GM10266 (cell line): ENCODE measurements around the gene GABRR2.

Source experiments
- DNase-seq: peaks from one replicate; pipeline ENCODE4 v3.0.0; 2012; ENCODE audit errors: extremely low spot score
- TF ChIP-seq, protein P1 (sequence below): IDR thresholded peaks from 2 replicates; pipeline ENCODE4 v1.5.1; 2012; ENCODE audit warnings: mild to moderate bottlenecking, low read depth; ENCODE audit not compliant: control insufficient read depth, insufficient read depth; ENCODE audit errors: missing control alignments

Gene GABRR2

DNA sequence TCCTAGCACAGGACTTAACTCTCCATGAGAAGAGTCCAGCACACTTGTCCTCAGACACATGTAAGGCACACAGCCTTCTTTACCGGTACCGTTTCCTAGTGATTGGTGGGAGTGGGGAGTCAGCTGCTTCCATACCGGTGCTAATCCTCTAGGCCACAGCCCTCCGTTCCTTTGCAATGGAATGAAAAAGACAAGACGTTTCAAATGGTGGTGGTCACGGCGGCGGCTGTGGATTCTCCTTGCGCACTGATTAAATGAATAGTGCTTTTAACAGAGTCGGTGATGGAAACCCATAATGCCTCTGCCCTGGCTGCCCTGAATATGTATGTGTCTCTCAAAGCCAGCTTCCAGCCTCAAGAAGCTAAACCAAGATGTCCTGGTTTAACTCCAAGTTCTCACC lies 63.1 kb downstream of the GABRR2 start:
- no peak for DNase-seq
- TF ChIP-seq, protein P1, sequence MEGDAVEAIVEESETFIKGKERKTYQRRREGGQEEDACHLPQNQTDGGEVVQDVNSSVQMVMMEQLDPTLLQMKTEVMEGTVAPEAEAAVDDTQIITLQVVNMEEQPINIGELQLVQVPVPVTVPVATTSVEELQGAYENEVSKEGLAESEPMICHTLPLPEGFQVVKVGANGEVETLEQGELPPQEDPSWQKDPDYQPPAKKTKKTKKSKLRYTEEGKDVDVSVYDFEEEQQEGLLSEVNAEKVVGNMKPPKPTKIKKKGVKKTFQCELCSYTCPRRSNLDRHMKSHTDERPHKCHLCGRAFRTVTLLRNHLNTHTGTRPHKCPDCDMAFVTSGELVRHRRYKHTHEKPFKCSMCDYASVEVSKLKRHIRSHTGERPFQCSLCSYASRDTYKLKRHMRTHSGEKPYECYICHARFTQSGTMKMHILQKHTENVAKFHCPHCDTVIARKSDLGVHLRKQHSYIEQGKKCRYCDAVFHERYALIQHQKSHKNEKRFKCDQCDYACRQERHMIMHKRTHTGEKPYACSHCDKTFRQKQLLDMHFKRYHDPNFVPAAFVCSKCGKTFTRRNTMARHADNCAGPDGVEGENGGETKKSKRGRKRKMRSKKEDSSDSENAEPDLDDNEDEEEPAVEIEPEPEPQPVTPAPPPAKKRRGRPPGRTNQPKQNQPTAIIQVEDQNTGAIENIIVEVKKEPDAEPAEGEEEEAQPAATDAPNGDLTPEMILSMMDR: no peak

DNA sequence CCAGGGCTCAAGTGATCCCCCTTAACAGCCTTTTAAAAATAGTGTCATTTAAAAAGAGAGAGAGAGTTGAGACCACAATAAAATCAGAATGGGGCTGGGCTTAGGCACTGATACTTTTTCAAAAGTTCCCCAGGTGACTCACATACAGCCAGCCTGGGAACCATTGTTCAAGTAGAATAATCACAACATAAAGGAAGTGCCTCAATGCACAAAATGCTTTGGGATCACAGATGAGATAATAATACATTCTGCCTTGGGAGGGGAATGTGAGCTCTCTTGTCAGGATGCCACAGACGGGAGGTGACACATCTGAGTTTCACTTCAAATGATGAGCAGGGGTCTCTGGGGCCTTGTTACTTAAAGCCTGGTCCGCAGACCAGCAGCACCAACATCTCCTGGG lies 63.9 kb downstream of the GABRR2 start:
- TF ChIP-seq, protein P1: no peak
- DNase-seq: no peak

DNA sequence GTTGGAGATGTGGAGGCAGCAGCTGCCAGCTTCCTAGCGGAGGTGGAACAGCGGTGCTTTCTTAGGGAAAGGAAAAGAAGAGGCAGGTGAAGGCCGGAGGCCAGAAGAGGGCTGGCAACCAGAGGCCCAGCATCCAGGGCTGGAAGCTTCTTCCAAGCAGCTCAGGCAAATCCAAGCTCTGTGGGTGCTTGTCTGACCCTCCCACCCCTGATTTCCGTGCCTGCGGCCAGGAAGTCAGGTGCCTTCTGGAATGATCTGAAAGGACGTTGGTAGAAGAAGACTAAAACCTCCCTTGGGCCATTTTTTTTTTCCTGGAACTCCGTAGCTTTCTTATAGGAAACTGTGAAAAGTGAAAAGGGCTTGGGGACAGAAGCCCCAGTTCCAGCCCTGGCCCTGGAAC lies 64.9 kb downstream of the GABRR2 start:
- TF ChIP-seq, protein P1: no peak
- DNase-seq: no peak

DNA sequence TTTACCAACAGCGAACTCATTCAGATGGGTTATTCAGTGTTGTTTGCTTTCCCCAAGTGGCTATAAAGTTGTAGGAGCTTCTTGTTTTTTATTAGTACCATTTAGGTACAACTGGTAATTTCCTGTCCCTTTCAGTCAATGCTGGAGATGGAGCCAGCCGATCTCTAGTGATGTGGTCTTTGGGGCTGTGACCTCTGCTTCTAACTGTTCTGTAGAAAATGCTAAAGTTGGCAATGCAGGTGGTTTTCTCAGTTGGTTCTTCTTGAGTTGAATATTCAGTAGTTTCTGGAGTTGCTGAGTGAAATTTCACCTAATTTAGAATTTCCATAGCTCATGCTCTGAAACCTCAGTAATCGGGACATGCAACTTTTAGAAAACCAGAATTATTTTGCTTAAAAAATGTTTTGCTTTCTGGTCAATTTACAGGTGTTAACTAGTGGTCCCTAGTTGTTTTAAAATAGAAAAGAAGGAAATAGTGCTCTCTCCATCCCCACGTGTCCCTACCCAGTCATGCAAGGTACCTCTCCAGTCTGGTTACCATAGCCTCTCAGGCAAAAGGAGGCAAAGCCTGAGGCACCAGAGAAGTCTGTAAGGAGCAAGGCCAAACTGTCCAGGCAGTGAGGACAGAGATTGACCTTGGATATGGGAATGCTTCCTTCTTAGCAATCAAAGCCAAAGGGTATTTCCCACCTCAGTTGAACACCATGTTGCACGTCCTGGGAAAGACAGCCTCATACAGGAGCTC lies 70.7 kb downstream of the GABRR2 start:
- TF ChIP-seq, protein P1: no peak
- DNase-seq: no peak

DNA sequence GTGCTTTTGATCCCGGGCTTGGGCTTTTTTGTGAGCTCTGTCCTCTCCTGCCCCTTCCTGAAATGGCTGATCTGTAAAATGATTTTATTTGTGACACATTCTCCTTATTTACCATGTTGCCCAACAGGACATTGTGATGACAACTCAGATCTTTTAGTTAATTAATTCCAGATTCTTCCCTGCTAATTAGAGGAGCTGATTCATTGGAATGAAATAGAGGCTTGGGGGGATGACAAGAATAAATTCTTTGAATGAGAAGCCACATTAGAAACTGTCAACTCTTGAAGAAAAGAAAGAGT lies 71.8 kb downstream of the GABRR2 start:
- no peak for DNase-seq
- TF ChIP-seq, protein P1: no peak

DNA sequence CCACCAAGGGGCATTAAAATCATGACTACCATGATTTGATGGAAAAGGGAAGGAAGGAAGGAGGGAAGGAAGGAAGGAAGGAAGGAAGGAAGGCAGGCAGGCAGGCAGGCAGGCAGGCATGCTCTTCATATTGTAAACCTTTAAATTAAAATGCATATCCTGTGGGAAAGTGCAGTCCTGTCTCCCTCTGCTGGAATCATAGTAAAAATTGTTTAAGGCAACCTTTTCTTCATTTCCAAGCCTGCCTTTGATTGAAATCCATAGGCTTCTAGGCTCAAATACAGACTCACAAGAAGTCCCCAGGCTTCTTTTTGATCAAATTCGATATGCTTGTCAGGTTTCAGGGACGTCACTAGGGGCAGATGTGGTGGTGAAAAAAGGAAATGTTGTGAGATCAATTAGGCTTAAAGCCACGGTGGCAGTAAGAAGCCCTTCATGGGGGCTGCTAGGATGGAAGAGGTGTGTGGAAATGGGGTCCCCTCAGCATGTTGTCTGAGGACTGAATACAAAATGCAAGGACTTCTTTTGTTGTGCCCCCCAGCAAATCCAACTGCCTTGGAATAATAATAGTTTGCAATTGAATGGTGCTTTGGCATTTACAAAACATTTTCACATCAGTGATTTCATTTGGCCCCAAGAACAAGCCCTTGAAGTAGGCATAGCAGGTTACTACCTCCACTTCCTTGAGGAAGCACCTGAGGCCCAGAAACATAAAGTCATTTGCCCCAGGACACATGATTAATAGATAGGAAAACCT lies 72.3 kb downstream of the GABRR2 start:
- DNase-seq: peak; percentile 40
- TF ChIP-seq, protein P1: peak; percentile 38

DNA sequence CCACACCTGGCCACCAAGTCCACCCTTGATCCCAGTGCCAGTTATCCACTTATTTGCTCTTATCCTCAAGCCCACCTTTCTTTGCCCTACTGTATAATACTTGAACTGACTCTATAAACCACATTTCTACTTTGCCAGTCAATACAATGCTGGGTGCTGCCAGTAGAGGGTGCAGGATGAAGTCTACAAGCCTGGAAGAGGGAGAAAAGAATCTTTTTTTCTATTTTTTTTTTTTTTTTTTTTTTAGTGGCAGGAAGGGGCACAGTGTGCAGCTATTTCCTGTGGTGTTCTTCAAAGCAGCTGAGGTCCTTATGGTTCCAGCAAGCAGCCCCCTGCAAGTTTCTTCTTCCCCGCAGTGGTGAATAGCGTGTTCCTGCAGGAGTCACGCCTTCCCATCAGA lies 75.8 kb downstream of the GABRR2 start:
- TF ChIP-seq, protein P1: peak; percentile 41
- DNase-seq: peak; percentile 46
